ENCODE results near the gene CD8A. TPM values are rescaled to one million over a fixed set of nuclear protein-coding genes. Genes with fewer than 3 reads are reported as not detected.

CD8A gene
- total RNA-seq, 1 donor from 2014 or later: not detected

GRCh38 chr2:86781363-86781762 lies 9.3 kb downstream of the CD8A start:
- DNase-seq (ENCODE audit: low read depth): no peak

- DNase-seq (ENCODE audit: low read depth): no peak
These were observed 10.7 kb downstream of the CD8A start for GRCh38 chr2:86779971-86780370.

GRCh38 chr2:86778957-86779356 lies 11.8 kb downstream of the CD8A start:
- DNase-seq (ENCODE audit: low read depth): no peak

GRCh38 chr2:86776532-86776931 lies 14.2 kb downstream of the CD8A start:
- no peak for DNase-seq (ENCODE audit: low read depth)

GRCh38 chr2:86775338-86775737 lies 15.4 kb downstream of the CD8A start:
- no peak for DNase-seq (ENCODE audit: low read depth)

- DNase-seq (ENCODE audit: low read depth): no peak
These were observed 15.9 kb downstream of the CD8A start for GRCh38 chr2:86774862-86775261.

GRCh38 chr2:86772611-86773010 lies 18.1 kb downstream of the CD8A start:
- DNase-seq (ENCODE audit: low read depth): no peak

- DNase-seq (ENCODE audit: low read depth): no peak
These were observed 19.9 kb downstream of the CD8A start for GRCh38 chr2:86770816-86771301.

GRCh38 chr2:86769838-86770237 lies 20.9 kb downstream of the CD8A start:
- DNase-seq (ENCODE audit: low read depth): no peak

GRCh38 chr2:86768189-86768949 lies 22.3 kb downstream of the CD8A start:
- DNase-seq (ENCODE audit: low read depth): no peak

- DNase-seq (ENCODE audit: low read depth): no peak
These were observed 25.4 kb downstream of the CD8A start for GRCh38 chr2:86765310-86765695.

GRCh38 chr2:86764661-86765309 lies 25.9 kb downstream of the CD8A start:
- peak; percentile 46 for DNase-seq (ENCODE audit: low read depth)

GRCh38 chr2:86760371-86760770 lies 30.3 kb downstream of the CD8A start:
- DNase-seq (ENCODE audit: low read depth): peak; percentile 20

GRCh38 chr2:86758405-86758804 lies 32.3 kb downstream of the CD8A start:
- no peak for DNase-seq (ENCODE audit: low read depth)

GRCh38 chr2:86753606-86754005 lies 37.1 kb downstream of the CD8A start:
- DNase-seq (ENCODE audit: low read depth): no peak

- no peak for DNase-seq (ENCODE audit: low read depth)
These were observed 37.8 kb downstream of the CD8A start for GRCh38 chr2:86752934-86753333.

GRCh38 chr2:86751778-86752177 lies 38.9 kb downstream of the CD8A start:
- DNase-seq (ENCODE audit: low read depth): no peak

- no peak for DNase-seq (ENCODE audit: low read depth)
These were observed 40.4 kb downstream of the CD8A start for GRCh38 chr2:86750240-86750839.

GRCh38 chr2:86747711-86748639 lies 42.7 kb downstream of the CD8A start:
- DNase-seq (ENCODE audit: low read depth): peak; percentile 25

- DNase-seq (ENCODE audit: low read depth): no peak
These were observed 43.8 kb downstream of the CD8A start for GRCh38 chr2:86746939-86747338.

GRCh38 chr2:86744152-86744551 lies 46.6 kb downstream of the CD8A start:
- no peak for DNase-seq (ENCODE audit: low read depth)

All from myocyte (in vitro differentiated cells).